Neuronal stem cell (in vitro differentiated cells): ENCODE data around the gene CACNA2D2.
"Not testable (repeated sequence)": the region's sequence is repeated elsewhere in the genome, so short reads cannot be mapped to it uniquely, and the experiment has no call there.

ENCODE experiments used
- DNase-seq: peaks from one replicate; pipeline ENCODE4 v3.0.0-alpha.2; 2013; ENCODE audit warnings: low spot score
- H2AFZ ChIP-seq: one replicate; pipeline ENCODE4 v1.6.1; 2013; ENCODE audit warnings: mild to moderate bottlenecking, low read length, inconsistent platforms
- H2AK5ac ChIP-seq: 2 replicates; pipeline ENCODE4 v1.6.1; 2013; ENCODE audit warnings: low read depth, mild to moderate bottlenecking, inconsistent platforms, low read length, moderate library complexity, mixed read lengths
- H2BK120ac ChIP-seq: 2 replicates; pipeline ENCODE4 v1.6.1; 2013; ENCODE audit warnings: low read depth, mild to moderate bottlenecking, inconsistent platforms, low read length, moderate library complexity, mixed read lengths
- H2BK12ac ChIP-seq: one replicate; pipeline ENCODE4 v1.6.1; 2013; ENCODE audit warnings: low read length, inconsistent platforms
- H2BK15ac ChIP-seq: 2 replicates; pipeline ENCODE4 v1.6.1; 2013; ENCODE audit warnings: mild to moderate bottlenecking, low read length, inconsistent platforms, mixed read lengths
- H2BK5ac ChIP-seq: one replicate; pipeline ENCODE4 v1.6.1; 2013; ENCODE audit warnings: inconsistent platforms, mild to moderate bottlenecking, low read length, moderate library complexity
- H3K14ac ChIP-seq: one replicate; pipeline ENCODE4 v1.6.1; 2013; ENCODE audit warnings: low read length, inconsistent platforms
- H3K18ac ChIP-seq: 2 replicates; pipeline ENCODE4 v1.6.1; 2013; ENCODE audit warnings: low read length, inconsistent platforms
- H3K23ac ChIP-seq: 2 replicates; pipeline ENCODE4 v1.6.1; 2013; ENCODE audit warnings: low read depth, mild to moderate bottlenecking, mixed read lengths, low read length, inconsistent platforms; ENCODE audit not compliant: poor library complexity
- H3K27ac ChIP-seq: replicated peaks from 3 replicates; pipeline ENCODE4 v1.5.1; 2013; ENCODE audit warnings: low read length, inconsistent platforms
- H3K27me3 ChIP-seq, 3 experiments: 2 replicates each; pipeline ENCODE4 v1.6.1; 2013; ENCODE audit warnings: low read length in 3 of 3, mild to moderate bottlenecking in 2 of 3, inconsistent platforms in 1 of 3, low read depth in 1 of 3, mixed read lengths in 1 of 3, moderate library complexity in 1 of 3; ENCODE audit not compliant: control insufficient read depth in 3 of 3, insufficient read depth in 3 of 3
- H3K36me3 ChIP-seq, 2 donors: replicated peaks in 1 of 2; 2 replicates each; pipeline ENCODE4 v1.6.1; 2013; ENCODE audit warnings: low read length in 2 of 2; ENCODE audit not compliant: control insufficient read depth in 2 of 2, insufficient read depth in 2 of 2
- H3K4ac ChIP-seq: 2 replicates; pipeline ENCODE4 v1.6.1; 2013; ENCODE audit warnings: inconsistent platforms, mild to moderate bottlenecking, low read length, moderate library complexity
- H3K4me1 ChIP-seq, 2 donors: 1 replicate in 1 of 2; 2 replicates in 1 of 2; pipeline ENCODE4 v1.6.1; 2013; ENCODE audit warnings: low read length in 2 of 2, low read depth in 1 of 2; ENCODE audit not compliant: control insufficient read depth in 2 of 2, insufficient read depth in 1 of 2
- H3K4me2 ChIP-seq: one replicate; pipeline ENCODE4 v1.6.1; 2013; ENCODE audit warnings: mild to moderate bottlenecking, low read length, inconsistent platforms; ENCODE audit not compliant: insufficient read depth, poor library complexity, severe bottlenecking
- H3K4me3 ChIP-seq, 2 donors: 2 replicates each; pipeline ENCODE4 v1.5.1; 2013; ENCODE audit warnings: low read length in 2 of 2, mild to moderate bottlenecking in 2 of 2, inconsistent platforms in 1 of 2, moderate library complexity in 1 of 2
- H3K79me1 ChIP-seq: one replicate; pipeline ENCODE4 v1.6.1; 2013; ENCODE audit warnings: low read depth, mild to moderate bottlenecking, inconsistent platforms, low read length, moderate library complexity
- H3K9ac ChIP-seq: one replicate; pipeline ENCODE4 v1.6.1; 2013; ENCODE audit warnings: mild to moderate bottlenecking, low read depth, low read length, inconsistent platforms; ENCODE audit not compliant: poor library complexity
- H3K9me3 ChIP-seq, 2 donors: replicated peaks in 1 of 2; 2 replicates each; pipeline versions ENCODE3 to v1.6.1; 2013; ENCODE audit warnings: low read length in 2 of 2, mild to moderate bottlenecking in 2 of 2, inconsistent platforms in 1 of 2, low read depth in 1 of 2, mixed read lengths in 1 of 2, moderate library complexity in 1 of 2; ENCODE audit not compliant: control insufficient read depth in 2 of 2, insufficient read depth in 1 of 2
- H4K8ac ChIP-seq: one replicate; pipeline ENCODE4 v1.6.1; 2013; ENCODE audit warnings: low read depth, mild to moderate bottlenecking, inconsistent platforms, low read length, moderate library complexity
- H4K91ac ChIP-seq: one replicate; pipeline ENCODE4 v1.6.1; 2013; ENCODE audit warnings: low read length, low read depth, mild to moderate bottlenecking, inconsistent platforms; ENCODE audit not compliant: poor library complexity
- WGBS, 2 donors: extraction: QIAGEN DNeasy Blood & Tissue Kit; methylation state at CpG; one replicate each; pipeline ENCODE4 v1.1.7; 2013; ENCODE audit warnings: missing lambda C conversion rate in 2 of 2, mixed read lengths in 1 of 2; ENCODE audit not compliant: insufficient read length in 2 of 2, insufficient replicate concordance in 1 of 2; ENCODE audit errors: extremely low coverage in 2 of 2; 5-methylcytosine and 5-hydroxymethylcytosine counted together

CACNA2D2 gene

DNA sequence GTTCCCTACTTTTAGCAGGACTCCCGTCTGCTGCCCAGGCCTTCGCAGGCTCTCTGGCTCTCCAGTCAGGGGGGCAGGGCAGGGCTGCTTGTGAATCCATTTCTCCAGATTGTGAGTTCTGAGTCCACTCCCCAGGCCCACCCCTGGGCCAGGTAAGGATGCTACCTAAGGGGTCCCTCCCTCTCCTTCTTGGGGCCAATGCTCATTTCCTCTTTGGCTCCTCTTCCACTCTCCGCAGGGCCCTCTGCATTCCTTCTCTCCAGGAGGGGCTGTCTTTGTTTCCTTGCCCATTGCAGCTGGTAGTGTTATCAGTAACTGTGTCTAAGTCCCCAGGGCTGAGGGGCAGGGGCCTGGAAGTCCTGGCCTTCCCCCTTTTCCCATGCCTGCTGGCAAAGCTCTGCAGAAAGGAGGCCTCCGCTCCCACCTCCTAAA is 13.0 kb upstream of the CACNA2D2 start:
- WGBS, 2 donors: no CpG with 5 or more reads among the region's 4 CpGs
- Histone ChIP-seq H3K27me3 (peaks cover 0 to 47% (median 0%) of the 10 kb centered on the region in 3 experiments), H3K27ac (peak overlapping the region; percentile 93)

DNA sequence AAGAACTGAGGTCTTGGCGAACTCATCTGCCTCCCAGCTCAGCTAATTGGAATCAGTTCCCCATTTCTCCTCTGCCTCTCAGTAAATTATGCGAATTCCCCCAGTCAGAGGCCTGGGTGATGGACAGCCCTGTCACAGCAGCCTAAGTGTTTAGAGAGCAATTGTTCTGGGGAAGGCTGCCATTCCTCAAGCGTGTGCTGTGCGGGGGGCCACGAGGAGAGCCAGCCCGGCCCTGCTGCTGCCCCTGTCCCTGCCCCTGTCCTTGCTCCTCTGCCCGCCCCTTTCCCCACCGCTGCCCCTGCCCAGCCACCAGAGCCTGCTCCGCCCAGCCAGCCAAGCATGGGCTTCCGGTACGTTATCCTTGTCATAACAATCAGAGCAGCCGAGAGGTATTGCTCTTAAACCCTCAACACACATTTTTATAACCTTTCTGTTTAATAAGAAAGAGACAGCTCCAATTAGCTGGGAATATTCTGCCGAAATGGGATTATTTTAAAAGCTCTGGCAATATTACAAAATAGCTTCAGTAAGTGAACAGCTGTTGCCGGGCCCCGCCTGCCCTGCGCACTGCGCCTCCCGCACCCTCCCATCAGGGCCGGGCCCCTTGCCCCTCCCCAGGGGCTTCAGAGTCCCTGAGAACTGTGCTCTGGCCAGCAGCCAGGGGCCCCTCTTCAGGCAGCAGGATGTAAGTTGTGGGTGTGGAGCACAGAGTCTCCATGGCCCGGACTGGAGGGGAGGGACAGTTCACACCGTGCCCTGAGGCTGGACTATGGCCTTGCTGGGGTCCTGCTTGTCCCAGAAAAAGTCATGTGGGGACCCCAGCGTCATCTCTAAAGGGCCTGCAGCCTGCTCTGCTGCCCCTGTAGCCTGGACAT is 12.4 kb upstream of the CACNA2D2 start:
- peak overlapping the region; percentile 82 for H2BK15ac ChIP-seq
- H3K4me1 ChIP-seq: peaks cover 22 to 34% of the 10 kb centered on the region in 2 donors
- no peaks in the 10 kb centered on the region for H3K9me3 ChIP-seq
- H3K27ac ChIP-seq: peak overlapping the region; percentile 93
- peak overlapping the region; percentile 91 for H2AFZ ChIP-seq
- peak overlapping the region; percentile 56 for H3K4me2 ChIP-seq
- no peaks in the 10 kb centered on the region for H3K36me3 ChIP-seq
- H3K18ac ChIP-seq: peak overlapping the region; percentile 95
- no peak overlapping the region for H3K4ac ChIP-seq
- no peaks in the 10 kb centered on the region for H3K79me1 ChIP-seq
- H3K23ac ChIP-seq: no peak overlapping the region
- no peak overlapping the region for H4K8ac ChIP-seq
- peak; percentile 68 for DNase-seq
- no peak overlapping the region for H2BK12ac ChIP-seq
- peak overlapping the region; percentile 78 for H2BK5ac ChIP-seq
- peak overlapping the region in 1 of 2 donors; percentile 33 for H3K4me3 ChIP-seq
- H3K27me3 ChIP-seq: peaks cover 0 to 47% (median 0%) of the 10 kb centered on the region in 3 experiments
- no peak overlapping the region for H3K14ac ChIP-seq
- H2BK120ac ChIP-seq: peak overlapping the region; percentile 93
- no peak overlapping the region for H3K9ac ChIP-seq
- WGBS, 2 donors: no CpG with 5 or more reads among the region's 22 CpGs
- peak overlapping the region; percentile 48 for H4K91ac ChIP-seq
- H2AK5ac ChIP-seq: peak overlapping the region; percentile 48

More for the DNA sequence above, 13.0 kb upstream of the CACNA2D2 start:
- H2AFZ ChIP-seq: peak overlapping the region; percentile 91
- no peak overlapping the region for H3K4ac ChIP-seq
- no peaks in the 10 kb centered on the region for H3K79me1 ChIP-seq
- peak; percentile 44 for DNase-seq
- H2BK12ac ChIP-seq: peak overlapping the region; percentile 31
- H4K91ac ChIP-seq: peak overlapping the region; percentile 48
- H3K14ac ChIP-seq: peak overlapping the region; percentile 48
- H3K4me3 ChIP-seq: peak overlapping the region in 1 of 2 donors; percentile 33
- H2AK5ac ChIP-seq: peak overlapping the region; percentile 42
- no peaks in the 10 kb centered on the region for H3K9me3 ChIP-seq
- peak overlapping the region; percentile 95 for H3K18ac ChIP-seq
- H3K9ac ChIP-seq: peak overlapping the region; percentile 45
- H3K4me2 ChIP-seq: peak overlapping the region; percentile 56
- peak overlapping the region; percentile 82 for H2BK15ac ChIP-seq
- peak overlapping the region; percentile 78 for H2BK5ac ChIP-seq
- H4K8ac ChIP-seq: no peak overlapping the region
- no peak overlapping the region for H3K23ac ChIP-seq
- H3K36me3 ChIP-seq: no peaks in the 10 kb centered on the region
- peaks cover 22 to 37% of the 10 kb centered on the region in 2 donors for H3K4me1 ChIP-seq
- H2BK120ac ChIP-seq: peak overlapping the region; percentile 93

DNA sequence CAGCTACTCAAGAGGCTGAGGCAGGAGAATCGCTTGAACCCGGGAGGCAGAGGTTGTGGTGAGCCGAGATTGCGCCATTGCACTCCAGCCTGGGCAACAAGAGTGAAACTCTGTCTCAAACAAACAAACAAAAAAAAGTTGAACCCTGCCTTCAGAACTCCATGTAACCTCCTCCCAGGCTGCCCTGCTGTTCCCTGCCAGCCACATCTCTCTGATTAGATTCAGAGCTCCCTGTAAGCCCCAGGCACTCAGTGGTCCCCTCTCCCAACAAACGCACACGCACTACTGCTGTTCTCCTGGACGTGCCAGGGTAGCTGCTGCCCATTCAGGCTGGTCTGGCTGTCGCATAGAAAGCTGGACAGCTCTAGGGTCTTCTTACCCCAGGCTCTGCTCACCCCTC is 9.5 kb upstream of the CACNA2D2 start:
- not testable (repeated sequence) for H4K91ac ChIP-seq, H3K9ac ChIP-seq, H3K9me3 ChIP-seq, H2BK15ac ChIP-seq, H3K4ac ChIP-seq, H3K36me3 ChIP-seq, H3K4me2 ChIP-seq, H3K4me3 ChIP-seq, H3K14ac ChIP-seq, H3K27ac ChIP-seq, H2AK5ac ChIP-seq, H2BK12ac ChIP-seq, H4K8ac ChIP-seq, H3K23ac ChIP-seq, H2AFZ ChIP-seq, DNase-seq, H3K79me1 ChIP-seq, H2BK5ac ChIP-seq, H2BK120ac ChIP-seq
- Histone ChIP-seq H3K27me3 (peaks cover 0 to 58% (median 0%) of the 10 kb centered on the region in 3 experiments), H3K4me1 (peaks cover 22 to 29% of the 10 kb centered on the region in 2 donors), H3K18ac (peak overlapping the region; percentile 24)
- no CpG with 5 or more reads among the region's 8 CpGs for WGBS, 2 donors

DNA sequence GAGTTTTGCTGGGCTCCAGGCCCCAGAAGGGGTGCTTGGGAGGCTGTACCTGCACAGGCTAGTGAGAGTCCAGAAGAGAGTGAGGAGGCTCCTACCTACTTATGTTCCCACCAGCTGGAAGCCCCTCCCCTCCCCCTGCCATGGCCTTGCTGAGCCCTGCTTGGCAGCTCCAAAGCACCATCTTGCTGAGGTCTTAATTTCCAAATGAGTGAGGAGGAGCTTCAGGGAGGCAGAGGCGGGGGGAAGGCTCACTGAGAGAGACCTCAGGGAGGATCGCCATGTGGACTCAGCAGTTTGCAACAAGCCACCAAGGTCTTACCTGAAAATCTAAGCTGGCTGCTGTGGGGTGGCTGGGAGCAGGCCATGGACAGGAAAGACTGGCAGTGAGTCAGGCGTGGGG is 8.7 kb upstream of the CACNA2D2 start:
- H4K91ac ChIP-seq: no peak overlapping the region
- H3K4ac ChIP-seq: no peak overlapping the region
- H2BK120ac ChIP-seq: no peak overlapping the region
- no peak overlapping the region for H2BK15ac ChIP-seq
- H3K4me3 ChIP-seq: no peak overlapping the region
- no peak overlapping the region for H3K23ac ChIP-seq
- H3K4me1 ChIP-seq: peaks cover 17 to 24% of the 10 kb centered on the region in 2 donors
- H3K14ac ChIP-seq: no peak overlapping the region
- peaks cover 0 to 62% (median 0%) of the 10 kb centered on the region in 3 experiments for H3K27me3 ChIP-seq
- H2AFZ ChIP-seq: no peak overlapping the region
- H3K79me1 ChIP-seq: no peaks in the 10 kb centered on the region
- H3K9me3 ChIP-seq: no peaks in the 10 kb centered on the region
- no peak overlapping the region for H2AK5ac ChIP-seq
- H3K18ac ChIP-seq: no peak overlapping the region
- no peak overlapping the region for H3K4me2 ChIP-seq
- no peaks in the 10 kb centered on the region for H3K36me3 ChIP-seq
- no peak overlapping the region for H3K9ac ChIP-seq
- no peak overlapping the region for H2BK5ac ChIP-seq
- no peak overlapping the region for H2BK12ac ChIP-seq
- no peak for DNase-seq
- WGBS, 2 donors: no CpG with 5 or more reads among the region's 3 CpGs
- no peak overlapping the region for H3K27ac ChIP-seq
- H4K8ac ChIP-seq: no peak overlapping the region
